Stimulated activated CD4-positive, alpha-beta T cell treated with anti-CD3 and anti-CD28 coated beads, Interleukin-2, amount 100 ng/mL, for 4 hours (primary cell): ENCODE data around the gene MAP3K9.

Source experiments
- DNase-seq: peaks from one replicate; pipeline ENCODE4 v3.0.0-alpha.2; 2020; ENCODE audit warnings: low read depth

The MAP3K9 gene

GRCh38 chr14:70698288-70698687 lies 111.0 kb downstream of the MAP3K9 start:
- no peak for DNase-seq

- no peak for DNase-seq
Observed at GRCh38 chr14:70697701-70698100, 111.6 kb downstream of the MAP3K9 start.

- no peak for DNase-seq
Observed at GRCh38 chr14:70696026-70696425, 113.3 kb downstream of the MAP3K9 start.

GRCh38 chr14:70692210-70692609 lies 117.1 kb downstream of the MAP3K9 start:
- DNase-seq = no peak

- no peak for DNase-seq
Observed at GRCh38 chr14:70685474-70686197, 123.7 kb downstream of the MAP3K9 start.

- no peak for DNase-seq
Observed at GRCh38 chr14:70683983-70684382, 125.3 kb downstream of the MAP3K9 start.

- DNase-seq = no peak
Observed at GRCh38 chr14:70680748-70681147, 128.6 kb downstream of the MAP3K9 start.

GRCh38 chr14:70677341-70677740 lies 132.0 kb downstream of the MAP3K9 start:
- no peak for DNase-seq
